ENCODE results near the gene CIB1.
"Not testable (repeated sequence)": the region's sequence is repeated elsewhere in the genome, so short reads cannot be mapped to it uniquely, and the experiment has no call there.

Gene CIB1

GRCh38 chr15:90201130-90201943 is 32.4 kb downstream of the CIB1 start, which contains the start of gene SEMA4B:
SEMA4B (plus strand) TSS chr15:90201330; CDS start chr15:90201579, 249 bp downstream.
- in situ Hi-C loops (cut with MboI; ENCODE audit: low sequenced_read_pairs) = no loop called here

- in situ Hi-C loops (cut with MboI; ENCODE audit: low sequenced_read_pairs) = no loop called here
Observed at GRCh38 chr15:90200534-90201129, 33.1 kb downstream of the CIB1 start.

- in situ Hi-C loops (cut with MboI; ENCODE audit: low sequenced_read_pairs) = no loop called here
Observed at GRCh38 chr15:90194655-90195054, 39.1 kb downstream of the CIB1 start.

DNA sequence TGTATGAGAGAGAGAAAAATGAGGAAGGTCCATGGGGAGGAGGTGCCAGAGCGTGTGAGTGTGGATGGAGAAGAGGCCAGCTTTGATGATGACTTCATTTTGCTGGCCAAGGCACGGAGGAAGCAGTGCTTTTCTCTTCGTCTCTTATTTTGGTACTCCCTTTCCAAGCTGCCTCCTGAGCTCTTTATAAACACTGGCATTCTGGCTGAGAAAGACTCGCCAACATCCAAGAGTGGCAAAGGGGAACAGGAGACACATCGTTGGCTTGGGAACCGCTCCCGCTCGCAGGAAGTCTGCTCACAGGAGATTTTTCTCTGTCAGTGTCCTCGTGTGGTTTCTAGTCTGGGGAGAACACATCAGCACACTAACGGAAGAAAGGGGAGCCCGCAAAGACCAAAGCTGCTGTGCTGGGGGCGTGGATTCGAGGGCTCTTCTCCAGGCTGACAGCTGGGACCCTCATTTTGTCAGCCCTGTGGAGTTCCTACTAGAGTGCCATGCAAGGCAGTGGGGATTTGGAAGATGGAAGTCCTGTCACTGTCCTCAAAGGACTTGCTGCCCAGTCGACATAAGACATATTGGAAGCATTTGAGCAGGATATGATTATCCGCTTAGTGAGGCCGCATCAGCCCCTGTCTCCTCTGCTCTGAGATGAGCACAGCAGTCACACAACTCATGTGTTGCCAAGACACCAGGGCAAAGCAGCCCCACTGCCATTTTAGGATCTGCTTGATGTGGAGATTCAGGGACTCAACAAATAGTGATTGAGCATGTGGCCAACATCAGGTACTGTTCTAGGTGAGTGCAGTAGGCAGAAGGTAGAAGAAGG is 40.6 kb downstream of the CIB1 start:
- in situ Hi-C loops (cut with MboI; ENCODE audit: low sequenced_read_pairs) = no loop called here

- in situ Hi-C loops (cut with MboI; ENCODE audit: low sequenced_read_pairs) = no loop called here
Observed at GRCh38 chr15:90191794-90192509, 41.8 kb downstream of the CIB1 start.

DNA sequence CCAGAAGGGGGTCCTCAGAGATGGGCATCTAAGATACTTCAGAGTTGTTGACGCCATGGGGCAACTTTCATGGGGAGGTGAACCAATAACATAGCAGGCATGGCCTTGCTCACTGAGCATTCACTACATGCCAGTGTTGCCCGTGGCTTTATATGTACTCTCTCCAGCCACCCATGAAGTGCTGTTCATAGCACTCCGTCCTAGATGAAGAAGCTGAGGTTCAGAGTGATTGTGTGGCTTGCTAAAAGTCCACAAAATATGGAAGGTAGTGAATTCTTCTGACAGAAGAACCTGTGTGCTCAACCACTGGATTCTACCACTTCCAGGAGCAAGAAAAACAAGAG is 42.4 kb downstream of the CIB1 start:
- in situ Hi-C loops (cut with MboI; ENCODE audit: low sequenced_read_pairs) = no loop called here

DNA sequence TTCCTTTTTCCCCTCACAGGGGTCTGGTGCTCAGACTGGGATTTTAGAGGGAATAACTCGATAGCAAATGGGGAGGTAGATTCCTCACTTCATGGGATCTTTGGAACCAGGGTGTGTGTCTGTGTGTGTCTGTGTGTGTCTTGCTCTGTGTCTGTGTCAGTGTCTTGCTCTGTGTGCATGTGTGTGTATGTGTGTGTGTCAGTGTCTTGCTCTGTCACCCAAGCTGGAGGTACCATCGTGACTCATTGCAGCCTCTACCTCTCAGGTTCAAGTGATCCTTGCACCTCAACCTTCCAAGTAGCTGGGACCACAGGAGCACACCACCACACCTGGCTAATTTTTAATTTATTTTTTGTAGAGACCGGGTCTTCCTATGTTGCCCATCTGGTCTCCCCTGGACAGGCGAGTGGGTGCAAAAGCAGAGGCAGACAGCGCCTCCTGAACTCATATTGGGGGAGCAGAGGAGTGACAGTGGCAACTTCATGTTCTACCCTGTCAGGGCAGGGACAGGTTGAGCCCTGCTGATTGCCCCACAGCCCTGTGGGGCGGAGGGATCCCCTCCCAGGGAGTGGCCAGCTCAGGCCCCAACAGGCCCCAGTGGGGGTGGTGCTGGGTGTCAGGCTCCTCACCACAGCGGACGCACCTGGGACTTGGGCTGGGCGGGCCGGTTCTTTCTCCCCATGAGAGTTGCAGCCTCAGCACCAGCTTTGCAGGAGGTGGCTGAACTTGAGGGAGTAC is 43.0 kb downstream of the CIB1 start:
- in situ Hi-C loops (cut with MboI; ENCODE audit: low sequenced_read_pairs) = no loop called here

DNA sequence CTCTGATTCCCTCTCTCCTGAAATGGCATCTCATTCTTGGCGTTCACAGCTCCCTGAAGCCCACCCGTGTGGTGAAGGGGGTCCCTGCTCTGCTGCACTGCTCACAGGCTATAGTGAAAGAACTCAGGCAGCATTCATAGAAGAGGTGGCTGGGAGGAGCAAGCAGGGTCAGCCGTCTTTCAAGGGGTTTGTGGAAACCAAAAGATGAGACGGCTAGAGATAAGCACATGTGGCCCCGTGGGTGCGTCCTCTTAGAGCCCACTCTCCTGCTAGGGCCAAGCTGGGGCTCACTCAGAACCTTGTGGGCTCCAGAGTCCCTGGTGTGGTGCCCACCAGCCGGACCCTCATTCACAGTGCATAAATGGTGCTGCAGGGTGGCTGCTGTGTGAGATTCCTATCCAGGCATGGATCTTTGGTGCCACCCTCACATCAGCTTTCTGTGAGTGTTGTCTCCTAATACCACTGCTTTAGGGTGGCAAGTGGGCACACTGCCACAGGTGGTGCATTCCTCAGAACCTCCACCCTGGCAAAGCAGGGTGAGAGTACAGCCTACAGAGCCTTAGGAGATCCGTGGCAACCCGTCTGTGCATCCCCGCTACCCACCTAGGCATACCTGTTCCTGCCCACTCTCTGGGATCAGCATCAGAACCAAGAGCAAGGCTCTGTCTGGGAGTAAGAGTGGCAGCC is 43.8 kb downstream of the CIB1 start:
- in situ Hi-C loops (cut with MboI; ENCODE audit: low sequenced_read_pairs) = no loop called here

GRCh38 chr15:90188914-90189748 is 44.6 kb downstream of the CIB1 start:
- in situ Hi-C loops (cut with MboI; ENCODE audit: low sequenced_read_pairs) = no loop called here

GRCh38 chr15:90188065-90188464 is 45.7 kb downstream of the CIB1 start:
- in situ Hi-C loops (cut with MboI; ENCODE audit: low sequenced_read_pairs) = not testable (repeated sequence)

DNA sequence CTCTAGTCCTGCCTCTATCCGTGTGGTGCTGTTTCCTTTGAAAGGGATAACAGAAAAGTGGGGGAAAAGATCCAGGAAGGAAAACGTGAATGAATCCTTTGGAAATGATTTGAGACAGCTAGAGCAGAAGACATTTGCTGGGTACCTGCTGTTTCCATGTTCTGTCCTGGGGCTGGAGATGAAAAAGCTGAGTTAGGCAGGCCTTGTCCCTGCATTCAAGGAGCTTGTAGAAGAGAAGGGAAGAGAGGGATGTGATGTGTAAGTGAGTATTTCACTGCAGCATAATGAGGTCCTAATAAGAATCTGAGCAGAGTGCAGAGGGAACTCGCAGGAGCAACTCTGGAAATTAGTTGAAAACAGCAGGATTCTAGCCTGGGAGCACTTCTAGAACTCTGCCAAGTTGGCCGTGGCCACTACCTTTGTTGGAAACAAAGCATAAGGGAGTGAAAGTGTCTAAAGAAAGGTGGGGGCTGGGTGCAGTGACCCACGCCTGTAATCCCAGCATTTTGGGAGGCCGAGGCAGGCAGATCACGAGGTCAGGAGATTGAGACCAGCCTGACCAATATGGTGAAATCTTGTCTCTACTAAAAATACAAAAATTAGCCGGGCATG is 46.4 kb downstream of the CIB1 start:
- in situ Hi-C loops (cut with MboI; ENCODE audit: low sequenced_read_pairs) = no loop called here

- in situ Hi-C loops (cut with MboI; ENCODE audit: low sequenced_read_pairs) = no loop called here
Observed at GRCh38 chr15:90184786-90185704, 48.7 kb downstream of the CIB1 start.

GRCh38 chr15:90184119-90184785 is 49.5 kb downstream of the CIB1 start:
- in situ Hi-C loops (cut with MboI; ENCODE audit: low sequenced_read_pairs) = no loop called here

DNA sequence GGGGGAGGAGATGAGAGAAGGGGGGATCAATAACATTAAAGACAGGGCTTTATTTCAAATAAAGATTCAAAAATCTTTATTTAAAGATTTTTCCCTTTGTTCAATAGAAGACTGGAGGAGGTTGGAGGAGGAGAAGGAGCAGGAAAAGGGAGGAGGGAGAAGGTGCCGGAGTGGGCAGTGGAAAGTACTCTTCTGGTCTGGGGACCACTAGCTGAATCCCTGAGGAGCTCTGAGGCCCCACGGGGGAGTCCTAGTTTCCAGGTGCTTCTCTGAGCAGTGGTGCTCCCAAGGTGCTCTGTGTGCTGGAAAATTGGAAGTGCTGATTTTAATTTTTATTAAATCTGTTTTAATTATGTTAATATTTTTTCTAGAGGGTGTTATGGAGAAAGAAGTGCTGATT is 52.0 kb downstream of the CIB1 start:
- in situ Hi-C loops (cut with MboI; ENCODE audit: low sequenced_read_pairs) = no loop called here

Data from HL-60/S4 treated with retinoic acid at 250 ng/mL for 4 days and 3 days (cell line).